ENCODE measurements around the gene CCT6B.
A peak's percentile ranks its signal among the peaks of the same experiment; 100 is the strongest.

Gene CCT6B

GRCh38 chr17:34899643-34900291, 61.5 kb downstream of the CCT6B start:
- no peak for TF ChIP-seq CTCF (conservative IDR thresholded peaks at IDR 0.05)
- H3K27ac ChIP-seq: no peak overlapping the region

- no peak for TF ChIP-seq CTCF (conservative IDR thresholded peaks at IDR 0.05)
- H3K27ac ChIP-seq: no peak overlapping the region
Measured at GRCh38 chr17:34895383-34895782, 65.9 kb downstream of the CCT6B start.

GRCh38 chr17:34894964-34895363, 66.3 kb downstream of the CCT6B start:
- no peak for TF ChIP-seq CTCF (conservative IDR thresholded peaks at IDR 0.05)
- H3K27ac ChIP-seq: no peak overlapping the region

GRCh38 chr17:34892461-34893249, 68.6 kb downstream of the CCT6B start:
- H3K27ac ChIP-seq: no peak overlapping the region
- TF ChIP-seq CTCF (conservative IDR thresholded peaks at IDR 0.05): peak; percentile 99

- TF ChIP-seq CTCF (conservative IDR thresholded peaks at IDR 0.05): no peak
- no peak overlapping the region for H3K27ac ChIP-seq
Measured at GRCh38 chr17:34886831-34887230, 74.4 kb downstream of the CCT6B start.

GRCh38 chr17:34885076-34885475, 76.2 kb downstream of the CCT6B start:
- TF ChIP-seq CTCF (conservative IDR thresholded peaks at IDR 0.05): no peak
- H3K27ac ChIP-seq: no peak overlapping the region

- no peak overlapping the region for H3K27ac ChIP-seq
Measured at GRCh38 chr17:34884597-34884996, 76.7 kb downstream of the CCT6B start.

More at GRCh38 chr17:34884597-34884996, 76.7 kb downstream of the CCT6B start:
- TF ChIP-seq CTCF (conservative IDR thresholded peaks at IDR 0.05): no peak
